Body of pancreas (tissue), 4 donors: ENCODE results near the gene STXBP3.

Experiments used
- POLR2A ChIP-seq, 3 donors: fragments of 450-650 bp; IDR thresholded peaks; one replicate each; pipeline ENCODE4 v1.6.1; 2016; ENCODE audit warnings: antibody characterized with exemption in 3 of 3, mild to moderate bottlenecking in 2 of 3
- TF ChIP-seq, protein P1 (sequence below), 7 experiments: fragments of 450-650 bp in 4 of 7; fragments of 200-600 bp in 3 of 7; sonication (generic) in 3 of 7; IDR thresholded peaks; one replicate each; pipeline ENCODE4 v1.5.1; 2016 to 2019; ENCODE audit warnings: antibody characterized with exemption in 7 of 7

DNA sequence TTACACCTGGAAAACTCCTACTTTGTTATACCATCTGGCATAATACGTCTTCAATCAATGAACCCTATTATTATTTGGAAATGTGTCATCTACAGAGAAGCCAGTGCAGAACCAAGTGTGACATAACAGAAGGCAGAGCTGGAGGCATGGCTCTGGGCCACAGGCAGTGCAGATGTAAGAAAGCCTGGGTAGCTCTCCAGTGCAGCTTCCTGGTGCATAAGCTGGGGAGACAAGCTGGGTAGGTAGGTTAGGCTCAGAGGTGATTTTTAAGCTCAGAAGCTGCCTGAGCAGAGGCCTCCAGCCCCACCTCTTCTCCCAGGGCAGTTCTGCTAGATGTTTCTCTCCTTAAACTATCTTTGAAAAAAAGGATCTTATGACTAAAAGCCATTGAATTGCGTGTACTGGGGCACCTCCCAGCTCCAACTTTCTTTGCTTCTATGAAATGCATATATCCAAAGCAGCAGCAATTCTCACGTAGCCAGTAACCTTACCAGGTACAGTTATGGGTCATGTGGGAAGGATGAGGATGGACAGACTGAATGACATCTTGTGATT lies 79.7 kb downstream of the STXBP3 start:
- TF ChIP-seq, protein P1, sequence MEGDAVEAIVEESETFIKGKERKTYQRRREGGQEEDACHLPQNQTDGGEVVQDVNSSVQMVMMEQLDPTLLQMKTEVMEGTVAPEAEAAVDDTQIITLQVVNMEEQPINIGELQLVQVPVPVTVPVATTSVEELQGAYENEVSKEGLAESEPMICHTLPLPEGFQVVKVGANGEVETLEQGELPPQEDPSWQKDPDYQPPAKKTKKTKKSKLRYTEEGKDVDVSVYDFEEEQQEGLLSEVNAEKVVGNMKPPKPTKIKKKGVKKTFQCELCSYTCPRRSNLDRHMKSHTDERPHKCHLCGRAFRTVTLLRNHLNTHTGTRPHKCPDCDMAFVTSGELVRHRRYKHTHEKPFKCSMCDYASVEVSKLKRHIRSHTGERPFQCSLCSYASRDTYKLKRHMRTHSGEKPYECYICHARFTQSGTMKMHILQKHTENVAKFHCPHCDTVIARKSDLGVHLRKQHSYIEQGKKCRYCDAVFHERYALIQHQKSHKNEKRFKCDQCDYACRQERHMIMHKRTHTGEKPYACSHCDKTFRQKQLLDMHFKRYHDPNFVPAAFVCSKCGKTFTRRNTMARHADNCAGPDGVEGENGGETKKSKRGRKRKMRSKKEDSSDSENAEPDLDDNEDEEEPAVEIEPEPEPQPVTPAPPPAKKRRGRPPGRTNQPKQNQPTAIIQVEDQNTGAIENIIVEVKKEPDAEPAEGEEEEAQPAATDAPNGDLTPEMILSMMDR (IDR thresholded peaks at IDR 0.05), result no peak
- TF ChIP-seq POLR2A (IDR thresholded peaks at IDR 0.05), result no peak
